Head of caudate nucleus (tissue), 42 donors: ENCODE data around the gene MAPK4.
A peak's percentile ranks its signal among the peaks of the same experiment; 100 is the strongest.
"Not testable (repeated sequence)": the region's sequence is repeated elsewhere in the genome, so short reads cannot be mapped to it uniquely, and the experiment has no call there.

Experiments
- DNase-seq, 42 donors: peaks; one replicate each; pipeline versions ENCODE4 v3.0.0 to v3.0.0-alpha.2; 2020 to 2021; ENCODE audit warnings: mixed read lengths in 7 of 42
- intact Hi-C: fragments of 100-400 bp; cut with DNase I; formaldehyde crosslinking; loops from one replicate; pipeline ENCODE4 v1.15.0; 2022

Gene MAPK4

GRCh38 chr18:50757358-50757757 is 197.5 kb downstream of the MAPK4 start:
- intact Hi-C loops: no loop called here
- peak in 7 of 42 donors; percentile 19 to 75 (median 37) for DNase-seq

GRCh38 chr18:50769463-50769862 is 209.6 kb downstream of the MAPK4 start:
- no peak for DNase-seq

GRCh38 chr18:50775207-50775606 is 215.3 kb downstream of the MAPK4 start:
- DNase-seq: no peak
- intact Hi-C loops: loop anchor here (10.0 kb wide), 1 partner anchor 380 kb away; no protein-coding TSS in a partner anchor

More at GRCh38 chr18:50769463-50769862, 209.6 kb downstream of the MAPK4 start:
- intact Hi-C loops: no loop called here

- intact Hi-C loops: loop anchor here (10.0 kb wide), 1 partner anchor 381 kb away; no protein-coding TSS in a partner anchor
- no peak for DNase-seq
Observed at GRCh38 chr18:50775726-50776125, 215.8 kb downstream of the MAPK4 start.

GRCh38 chr18:50776383-50776782 is 216.5 kb downstream of the MAPK4 start:
- intact Hi-C loops: loop anchor here (10.0 kb wide), 1 partner anchor 382 kb away; no protein-coding TSS in a partner anchor
- DNase-seq: no peak

GRCh38 chr18:50779021-50779420 is 219.1 kb downstream of the MAPK4 start:
- intact Hi-C loops: loop anchor here (10.0 kb wide), 1 partner anchor 384 kb away; no protein-coding TSS in a partner anchor
- DNase-seq: not testable (repeated sequence)
